ENCODE results near the gene C16orf54.
"Not testable (repeated sequence)": the region's sequence is repeated elsewhere in the genome, so short reads cannot be mapped to it uniquely, and the experiment has no call there.

Gene C16orf54

DNA sequence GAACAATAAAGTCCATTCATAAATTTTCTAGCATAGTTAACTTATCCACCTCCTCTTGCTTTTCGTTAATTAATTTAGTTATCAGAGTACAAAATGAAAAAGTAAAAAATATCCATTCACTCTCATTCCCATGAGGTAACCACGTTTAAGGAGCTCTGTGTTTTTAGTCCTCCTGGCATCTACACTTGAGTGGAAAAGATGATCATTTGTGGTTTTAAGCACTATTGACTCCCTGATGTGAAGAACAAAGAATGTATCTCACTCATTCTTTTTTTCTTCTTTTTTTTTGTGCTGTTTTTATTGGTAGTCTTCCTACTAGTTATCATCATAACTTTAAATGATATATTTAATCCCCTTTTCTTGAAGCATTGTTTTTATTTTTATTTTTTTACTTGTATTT, 40.8 kb downstream of the C16orf54 start:
- no peak for DNase-seq

DNA sequence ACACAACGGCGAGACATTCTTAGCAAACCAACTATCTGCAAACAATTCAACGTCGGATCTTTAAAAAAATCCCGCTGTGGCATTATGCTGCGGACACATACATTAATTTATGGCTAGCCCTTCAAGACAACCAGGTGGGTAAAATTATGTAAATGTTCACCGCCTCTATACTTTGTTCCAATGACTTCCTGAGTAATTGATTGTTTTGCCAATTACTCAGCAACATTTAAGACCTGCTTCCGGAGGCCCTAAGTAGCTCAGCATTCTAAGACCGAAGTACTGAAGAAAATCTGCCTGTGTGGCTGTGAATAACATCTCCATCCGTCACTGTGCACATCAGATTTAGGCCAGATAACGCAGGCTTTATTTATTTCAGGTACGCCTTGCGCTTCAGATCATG, 43.5 kb downstream of the C16orf54 start:
- no peak for DNase-seq

DNA sequence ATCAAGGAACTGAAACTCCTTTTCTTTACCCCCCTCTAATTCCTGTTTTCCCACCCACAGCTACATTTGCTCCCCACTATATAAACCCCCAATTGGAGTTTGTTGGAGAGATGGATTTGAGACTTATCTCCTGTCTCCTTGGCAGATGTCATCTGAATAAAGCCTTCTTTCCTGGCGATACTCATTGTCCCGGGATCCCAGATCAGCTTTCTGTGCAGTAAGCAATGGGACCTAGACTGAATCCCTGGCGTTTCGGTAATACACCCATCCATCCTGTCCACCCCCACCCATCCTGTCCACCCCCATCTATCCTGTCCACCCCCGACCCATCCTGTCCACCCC, 44.6 kb downstream of the C16orf54 start:
- no peak for DNase-seq

DNA sequence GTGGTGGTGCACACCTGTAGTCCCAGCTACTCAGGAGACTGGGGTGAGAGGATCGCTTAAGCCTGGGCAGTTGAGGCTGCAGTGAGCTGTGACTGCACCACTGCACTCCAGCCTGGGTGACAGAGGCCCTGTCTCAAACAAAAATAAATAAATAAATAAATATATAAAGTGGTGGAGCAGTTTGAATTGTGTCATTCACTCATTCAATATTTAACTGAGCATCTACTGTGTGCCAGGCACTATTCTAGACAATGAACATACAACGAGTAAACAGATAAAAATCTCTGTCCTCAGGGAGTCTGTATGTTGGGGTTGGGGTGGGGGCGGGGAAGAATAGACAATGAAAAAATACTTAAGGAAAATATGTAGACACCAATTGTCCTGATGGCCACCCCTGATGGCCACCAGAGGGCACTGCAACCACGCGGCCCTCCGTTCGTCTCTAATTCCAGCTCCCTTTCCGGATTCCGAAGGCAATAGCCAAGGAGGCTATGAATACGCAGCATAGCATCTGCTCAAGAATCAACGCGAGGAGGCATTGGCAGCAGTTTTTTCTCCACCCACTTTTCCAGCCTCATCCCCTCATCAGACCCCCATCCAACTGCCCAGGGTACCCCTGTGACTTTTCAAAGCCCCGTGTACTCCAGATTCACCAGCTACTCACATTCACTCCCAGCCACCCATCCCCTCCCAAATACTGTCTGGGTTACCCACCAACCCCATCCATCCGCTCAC, 45.4 kb downstream of the C16orf54 start:
- peak; percentile 87 for DNase-seq

DNA sequence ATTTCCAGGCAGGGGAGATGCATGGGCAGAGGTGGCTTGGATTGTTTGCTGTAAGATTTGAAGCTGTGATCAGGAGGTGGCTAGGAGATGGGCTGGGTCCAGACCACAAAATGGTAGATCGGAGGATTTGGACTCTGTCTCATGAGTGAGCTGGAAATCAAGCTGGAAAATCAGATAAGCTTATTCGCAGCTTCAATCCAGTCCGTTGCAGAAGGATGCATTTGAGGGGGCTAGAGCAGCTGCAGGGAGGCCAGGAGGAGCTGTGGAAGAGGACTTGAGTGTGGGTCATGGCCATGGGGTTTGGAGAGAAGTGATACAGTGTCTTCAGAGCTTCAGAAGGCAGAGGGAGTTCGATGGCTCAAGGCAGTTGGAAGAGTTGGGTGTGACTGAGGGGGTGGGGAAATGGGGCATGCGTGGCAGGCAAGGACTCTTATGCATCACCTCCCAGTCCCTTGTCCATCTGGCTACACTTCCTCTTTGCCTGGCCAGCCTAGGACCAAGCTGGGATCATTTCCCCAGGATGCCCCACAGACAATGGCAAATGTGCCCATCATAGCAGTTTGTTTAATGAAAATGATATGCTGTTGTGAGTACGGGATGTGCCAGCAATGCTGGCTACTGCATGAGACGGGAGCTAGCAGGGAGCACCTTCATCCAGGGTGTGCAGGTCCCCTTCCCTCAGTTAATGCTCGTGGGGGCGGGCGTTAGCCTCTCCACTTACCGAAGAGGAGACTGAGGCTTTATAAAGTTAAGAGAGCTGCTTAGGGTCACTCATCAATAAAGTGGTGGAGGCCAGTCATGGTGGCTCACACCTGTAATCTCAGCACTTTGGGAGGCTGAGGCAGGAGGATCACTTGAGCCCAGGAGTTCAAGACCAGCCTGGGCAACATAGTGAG, 46.2 kb downstream of the C16orf54 start:
- DNase-seq, result no peak

DNA sequence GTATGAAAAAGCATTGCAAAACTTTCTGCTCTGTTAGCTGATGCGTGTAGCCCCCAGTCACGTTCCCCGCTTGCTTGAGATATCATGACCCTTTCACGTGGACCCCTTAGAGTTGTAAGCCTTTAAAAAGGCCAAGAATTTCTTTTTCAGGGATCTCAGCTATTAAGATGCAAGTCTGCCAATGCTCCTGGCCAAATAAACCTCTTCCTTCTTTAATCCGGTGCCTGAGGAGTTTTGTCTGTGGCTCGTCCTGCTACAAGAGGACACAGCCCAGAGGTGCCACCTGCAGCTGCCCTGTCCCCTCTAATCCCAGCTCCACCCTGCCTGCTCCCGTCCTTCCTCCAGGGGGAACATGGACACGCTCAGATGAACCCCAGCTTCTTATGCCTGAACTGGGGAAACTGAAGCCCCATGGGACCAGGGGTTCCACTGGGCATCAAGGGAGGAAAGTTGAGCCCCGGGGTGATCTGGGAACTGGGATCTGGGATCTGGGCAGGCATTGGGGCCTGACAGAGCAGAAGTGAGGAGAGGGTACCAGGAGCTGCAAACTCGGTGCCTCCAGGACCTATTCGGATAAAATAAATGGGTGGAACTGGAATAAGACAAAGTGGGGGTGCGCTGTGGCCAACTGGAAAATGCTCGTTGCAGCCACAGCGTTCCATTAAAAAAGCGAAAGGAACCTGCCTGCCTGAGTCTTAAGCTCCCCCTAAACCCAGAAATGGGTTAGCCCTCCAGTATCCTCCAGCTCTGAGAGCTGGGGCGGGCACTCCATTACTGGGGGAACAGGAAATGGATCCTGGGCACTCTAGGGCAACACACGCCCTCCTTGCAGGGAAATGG, 47.1 kb downstream of the C16orf54 start:
- DNase-seq, result no peak

DNA sequence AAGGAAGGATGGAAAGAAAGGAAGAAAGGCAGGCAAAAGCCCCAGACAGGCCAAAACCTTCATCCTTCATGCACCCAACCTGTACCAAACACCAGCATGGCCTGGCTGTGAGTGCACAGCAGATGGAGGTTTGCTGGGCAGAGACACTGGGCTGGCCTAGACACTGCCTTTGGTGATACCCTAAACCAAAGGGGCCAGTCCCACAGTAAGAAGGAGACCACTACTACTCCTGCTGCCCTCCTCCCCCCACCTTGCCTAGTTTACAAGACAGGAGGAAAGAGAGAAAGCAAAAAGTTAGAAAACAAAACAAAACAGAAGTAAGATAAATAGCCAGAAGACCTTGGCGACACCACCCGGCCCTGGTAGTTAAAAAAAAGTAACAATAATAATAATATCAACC, 47.7 kb downstream of the C16orf54 start:
- DNase-seq, result no peak

DNA sequence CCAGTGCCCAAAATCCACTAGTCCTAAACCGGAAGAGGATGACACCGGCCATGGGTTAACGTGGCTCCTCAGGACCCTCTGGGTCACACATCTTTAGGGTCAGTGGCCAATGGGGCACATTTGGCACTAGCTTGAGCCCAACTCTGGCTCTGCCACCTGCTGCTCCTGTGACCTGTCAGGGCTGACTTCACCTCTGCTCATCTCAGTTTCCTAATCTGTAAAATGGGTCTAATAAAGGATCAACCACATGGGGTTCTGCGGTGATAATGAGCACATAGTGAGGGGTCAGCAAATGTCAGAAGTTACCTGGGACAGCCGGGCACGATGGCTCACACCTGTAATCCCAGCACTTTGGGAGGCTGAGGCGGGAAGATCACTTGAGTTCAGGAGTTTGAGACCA, 48.4 kb downstream of the C16orf54 start:
- no peak for DNase-seq

DNA sequence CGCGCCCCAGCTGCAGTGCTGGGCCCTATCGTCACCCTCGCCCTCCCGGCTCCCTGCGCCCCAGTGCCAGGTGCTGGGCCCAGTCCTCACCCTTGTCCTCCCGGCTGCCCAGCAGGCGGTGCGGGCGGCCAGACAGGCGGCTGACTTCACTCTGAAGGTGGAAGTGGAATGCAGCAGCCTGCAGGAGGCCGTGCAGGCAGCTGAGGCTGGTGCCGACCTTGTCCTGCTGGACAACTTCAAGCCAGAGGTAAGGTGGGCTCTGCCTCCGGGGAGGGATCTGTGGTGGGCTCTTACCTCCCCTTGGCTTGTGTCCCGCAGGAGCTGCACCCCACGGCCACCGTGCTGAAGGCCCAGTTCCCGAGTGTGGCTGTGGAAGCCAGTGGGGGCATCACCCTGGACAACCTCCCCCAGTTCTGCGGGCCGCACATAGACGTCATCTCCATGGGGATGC, 48.9 kb downstream of the C16orf54 start:
- no peak for DNase-seq

DNA sequence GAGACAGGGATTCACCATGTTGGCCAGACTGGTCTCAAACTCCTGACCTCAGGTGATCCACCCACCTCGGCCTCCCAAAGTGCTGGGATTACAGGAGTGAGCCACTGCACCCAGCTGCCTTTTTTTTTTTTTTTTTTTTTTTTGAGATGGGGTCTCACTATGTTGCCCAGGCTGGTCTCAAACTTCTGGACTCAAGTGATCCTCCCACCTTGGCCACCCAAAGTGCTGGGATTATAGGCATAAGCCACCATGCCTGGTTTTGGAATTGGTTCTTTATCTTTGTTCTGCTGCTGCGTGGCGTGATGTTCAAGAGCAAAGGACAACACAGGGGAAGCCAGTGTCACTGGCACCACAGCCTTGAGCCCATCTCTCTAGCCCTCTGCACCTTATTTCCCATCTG, 50.1 kb downstream of the C16orf54 start:
- DNase-seq, result not testable (repeated sequence)

DNA sequence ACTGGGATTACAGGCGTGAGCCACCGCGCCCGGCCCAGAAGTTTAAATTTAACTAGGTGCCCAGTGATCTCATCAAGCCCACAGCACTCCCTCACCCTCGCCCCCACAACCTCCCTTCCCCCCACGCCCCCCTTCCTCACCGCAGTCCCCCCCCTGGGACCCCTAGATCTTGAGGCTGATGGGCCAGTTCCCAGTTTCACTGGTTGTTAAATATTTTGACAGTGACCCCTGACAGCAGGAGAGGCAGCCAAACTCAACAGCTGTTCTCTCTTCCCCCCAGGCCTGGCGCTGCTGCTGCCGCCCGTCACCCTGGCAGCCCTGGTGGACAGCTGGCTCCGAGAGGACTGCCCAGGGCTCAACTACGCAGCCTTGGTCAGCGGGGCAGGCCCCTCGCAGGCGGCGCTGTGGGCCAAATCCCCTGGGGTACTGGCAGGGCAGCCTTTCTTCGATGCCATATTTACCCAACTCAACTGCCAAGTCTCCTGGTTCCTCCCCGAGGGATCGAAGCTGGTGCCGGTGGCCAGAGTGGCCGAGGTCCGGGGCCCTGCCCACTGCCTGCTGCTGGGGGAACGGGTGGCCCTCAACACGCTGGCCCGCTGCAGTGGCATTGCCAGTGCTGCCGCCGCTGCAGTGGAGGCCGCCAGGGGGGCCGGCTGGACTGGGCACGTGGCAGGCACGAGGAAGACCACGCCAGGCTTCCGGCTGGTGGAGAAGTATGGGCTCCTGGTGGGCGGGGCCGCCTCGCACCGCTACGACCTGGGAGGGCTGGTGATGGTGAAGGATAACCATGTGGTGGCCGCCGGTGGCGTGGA, 51.2 kb downstream of the C16orf54 start:
- DNase-seq, result no peak

DNA sequence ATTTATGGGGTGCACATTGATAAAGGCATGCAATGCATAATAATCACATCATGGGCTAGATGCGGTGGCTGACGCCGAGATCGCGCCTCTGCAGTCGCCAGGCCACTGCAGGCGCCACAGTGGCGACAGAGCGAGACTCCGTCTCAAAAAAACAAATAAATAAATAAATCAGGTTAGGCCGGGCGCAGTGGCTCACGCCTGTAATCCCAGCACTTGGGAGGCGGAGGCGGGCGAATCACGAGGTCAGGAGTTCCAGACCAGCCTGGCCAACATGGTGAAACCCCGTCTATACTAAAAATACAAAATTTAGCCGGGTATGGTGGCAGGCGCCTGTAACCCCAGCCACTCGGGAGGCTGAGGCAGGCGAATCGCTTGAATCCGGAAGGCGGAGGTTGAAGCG, 53.2 kb downstream of the C16orf54 start:
- DNase-seq, result not testable (repeated sequence)

Measured in activated CD8-positive, alpha-beta memory T cell treated with anti-CD3 and anti-CD28 coated beads for 24 hours (primary cell).